Neural cell (in vitro differentiated cells): ENCODE data around the gene CREBBP.

Experiments
- EZH2 ChIP-seq: fragments of 200-600, 300-800 bp; shearing (Covaris generic), sonication (generic); IDR thresholded peaks from 2 replicates; pipeline ENCODE4 v1.6.1; 2014; ENCODE audit warnings: antibody characterized with exemption, low read length, borderline replicate concordance, mild to moderate bottlenecking; ENCODE audit not compliant: insufficient read depth, poor library complexity, severe bottlenecking
- RAD21 ChIP-seq: fragments of 450-650 bp; conservative IDR thresholded peaks from 2 replicates; pipeline ENCODE4 v1.6.1; 2014; ENCODE audit warnings: antibody characterized with exemption, mild to moderate bottlenecking, moderate library complexity
- SMC3 ChIP-seq: fragments of 450-650 bp; conservative IDR thresholded peaks from 2 replicates; pipeline ENCODE4 v1.6.1; 2014; ENCODE audit warnings: antibody characterized with exemption, mild to moderate bottlenecking, moderate library complexity; ENCODE audit not compliant: poor library complexity
- TF ChIP-seq, protein P1 (sequence below): IDR thresholded peaks from 2 replicates; pipeline ENCODE4 v1.6.1; 2012; ENCODE audit warnings: borderline replicate concordance
- TF ChIP-seq, protein P2 (sequence below): fragments of 450-650 bp; IDR thresholded peaks from 2 replicates; pipeline ENCODE4 v1.5.1; 2014; ENCODE audit warnings: antibody characterized with exemption, mild to moderate bottlenecking, moderate library complexity; ENCODE audit not compliant: poor library complexity, severe bottlenecking

DNA sequence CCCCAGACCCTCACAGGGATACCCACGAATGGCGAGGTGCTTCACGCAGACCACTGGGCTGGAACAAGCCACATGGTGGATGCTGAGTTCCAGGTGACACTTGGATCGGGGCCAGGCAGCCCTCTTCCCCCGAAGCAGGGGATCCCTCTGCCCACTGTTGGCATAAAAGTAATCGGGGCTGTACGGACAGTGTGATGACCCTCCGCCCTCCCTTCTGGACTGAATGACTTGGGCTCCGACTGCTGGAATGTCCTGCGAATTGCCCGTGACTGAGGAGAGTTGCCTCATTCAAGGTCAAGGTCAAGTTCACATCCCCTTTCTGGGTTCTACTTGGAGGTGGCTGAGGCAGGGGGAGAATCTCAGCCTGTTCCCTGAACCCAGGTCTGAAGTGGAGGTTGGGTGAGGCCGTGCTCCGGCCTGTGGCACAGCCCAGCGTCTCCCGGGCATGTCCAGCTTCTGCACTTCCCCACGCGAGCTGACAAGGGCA is 28.5 kb upstream of the CREBBP start:
- TF ChIP-seq RAD21 (no peak), EZH2 (no peak), SMC3 (no peak)
- TF ChIP-seq, protein P1, sequence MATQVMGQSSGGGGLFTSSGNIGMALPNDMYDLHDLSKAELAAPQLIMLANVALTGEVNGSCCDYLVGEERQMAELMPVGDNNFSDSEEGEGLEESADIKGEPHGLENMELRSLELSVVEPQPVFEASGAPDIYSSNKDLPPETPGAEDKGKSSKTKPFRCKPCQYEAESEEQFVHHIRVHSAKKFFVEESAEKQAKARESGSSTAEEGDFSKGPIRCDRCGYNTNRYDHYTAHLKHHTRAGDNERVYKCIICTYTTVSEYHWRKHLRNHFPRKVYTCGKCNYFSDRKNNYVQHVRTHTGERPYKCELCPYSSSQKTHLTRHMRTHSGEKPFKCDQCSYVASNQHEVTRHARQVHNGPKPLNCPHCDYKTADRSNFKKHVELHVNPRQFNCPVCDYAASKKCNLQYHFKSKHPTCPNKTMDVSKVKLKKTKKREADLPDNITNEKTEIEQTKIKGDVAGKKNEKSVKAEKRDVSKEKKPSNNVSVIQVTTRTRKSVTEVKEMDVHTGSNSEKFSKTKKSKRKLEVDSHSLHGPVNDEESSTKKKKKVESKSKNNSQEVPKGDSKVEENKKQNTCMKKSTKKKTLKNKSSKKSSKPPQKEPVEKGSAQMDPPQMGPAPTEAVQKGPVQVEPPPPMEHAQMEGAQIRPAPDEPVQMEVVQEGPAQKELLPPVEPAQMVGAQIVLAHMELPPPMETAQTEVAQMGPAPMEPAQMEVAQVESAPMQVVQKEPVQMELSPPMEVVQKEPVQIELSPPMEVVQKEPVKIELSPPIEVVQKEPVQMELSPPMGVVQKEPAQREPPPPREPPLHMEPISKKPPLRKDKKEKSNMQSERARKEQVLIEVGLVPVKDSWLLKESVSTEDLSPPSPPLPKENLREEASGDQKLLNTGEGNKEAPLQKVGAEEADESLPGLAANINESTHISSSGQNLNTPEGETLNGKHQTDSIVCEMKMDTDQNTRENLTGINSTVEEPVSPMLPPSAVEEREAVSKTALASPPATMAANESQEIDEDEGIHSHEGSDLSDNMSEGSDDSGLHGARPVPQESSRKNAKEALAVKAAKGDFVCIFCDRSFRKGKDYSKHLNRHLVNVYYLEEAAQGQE: no peak
- TF ChIP-seq, protein P2, sequence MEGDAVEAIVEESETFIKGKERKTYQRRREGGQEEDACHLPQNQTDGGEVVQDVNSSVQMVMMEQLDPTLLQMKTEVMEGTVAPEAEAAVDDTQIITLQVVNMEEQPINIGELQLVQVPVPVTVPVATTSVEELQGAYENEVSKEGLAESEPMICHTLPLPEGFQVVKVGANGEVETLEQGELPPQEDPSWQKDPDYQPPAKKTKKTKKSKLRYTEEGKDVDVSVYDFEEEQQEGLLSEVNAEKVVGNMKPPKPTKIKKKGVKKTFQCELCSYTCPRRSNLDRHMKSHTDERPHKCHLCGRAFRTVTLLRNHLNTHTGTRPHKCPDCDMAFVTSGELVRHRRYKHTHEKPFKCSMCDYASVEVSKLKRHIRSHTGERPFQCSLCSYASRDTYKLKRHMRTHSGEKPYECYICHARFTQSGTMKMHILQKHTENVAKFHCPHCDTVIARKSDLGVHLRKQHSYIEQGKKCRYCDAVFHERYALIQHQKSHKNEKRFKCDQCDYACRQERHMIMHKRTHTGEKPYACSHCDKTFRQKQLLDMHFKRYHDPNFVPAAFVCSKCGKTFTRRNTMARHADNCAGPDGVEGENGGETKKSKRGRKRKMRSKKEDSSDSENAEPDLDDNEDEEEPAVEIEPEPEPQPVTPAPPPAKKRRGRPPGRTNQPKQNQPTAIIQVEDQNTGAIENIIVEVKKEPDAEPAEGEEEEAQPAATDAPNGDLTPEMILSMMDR: no peak
